Measurements from ENCODE around the gene SCN2B.

The SCN2B gene

DNA sequence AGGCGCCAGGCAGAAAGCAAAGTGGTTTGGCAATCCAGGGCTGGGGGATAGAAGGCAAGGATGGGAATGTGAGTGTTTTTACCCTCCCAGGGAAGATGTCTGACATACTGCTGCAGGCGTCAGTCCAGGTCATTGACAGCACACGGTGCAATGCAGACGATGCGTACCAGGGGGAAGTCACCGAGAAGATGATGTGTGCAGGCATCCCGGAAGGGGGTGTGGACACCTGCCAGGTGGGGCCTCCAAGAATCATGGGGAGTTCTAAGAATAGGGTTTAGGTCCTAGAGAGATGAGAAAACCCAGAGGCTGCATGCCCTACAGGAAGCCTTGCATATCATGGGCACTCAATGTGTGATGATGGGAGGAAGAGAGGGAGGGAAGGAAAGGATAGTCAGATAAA lies 61.4 kb downstream of the SCN2B start:
- Histone ChIP-seq H3K4me3 (ENCODE audit: low read depth in 1 of 2, low read length in 1 of 2) (no peak overlapping the region), H3K36me3 (no peaks in the 10 kb centered on the region), H3K9me3 (no peaks in the 10 kb centered on the region), H3K27me3 (peaks cover 8% of the 10 kb centered on the region), H3K4me1 (ENCODE audit: control insufficient read depth in 1 of 2, insufficient read depth in 1 of 2, low read depth in 1 of 2, low read length in 1 of 2) (no peaks in the 10 kb centered on the region), H3K27ac (no peak overlapping the region)
- TF ChIP-seq CTCF (IDR thresholded peaks at IDR 0.05): no peak

DNA sequence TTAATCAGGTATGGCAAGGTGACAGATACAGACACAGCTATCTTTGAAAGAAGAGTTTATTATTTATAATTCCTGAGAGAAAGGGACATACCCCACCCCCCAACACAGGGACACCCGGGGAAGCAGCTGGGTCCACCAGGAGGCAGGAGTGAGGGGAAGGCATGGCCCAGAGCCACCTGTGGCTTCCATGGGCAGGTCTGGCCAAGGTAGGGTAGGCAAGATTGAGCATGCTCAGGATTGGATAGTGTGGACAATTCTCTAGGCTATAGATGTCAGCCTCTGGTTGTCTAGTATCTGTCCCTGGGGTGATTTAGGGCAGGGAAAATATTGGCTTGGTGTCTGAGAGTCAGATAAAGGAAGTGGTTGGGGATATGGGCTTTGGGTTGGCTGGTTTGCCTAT lies 62.2 kb downstream of the SCN2B start:
- H3K4me3 ChIP-seq (ENCODE audit: low read depth in 1 of 2, low read length in 1 of 2): no peak overlapping the region
- H3K36me3 ChIP-seq: no peaks in the 10 kb centered on the region
- H3K9me3 ChIP-seq: no peaks in the 10 kb centered on the region
- peaks cover 8% of the 10 kb centered on the region for H3K27me3 ChIP-seq
- TF ChIP-seq CTCF (IDR thresholded peaks at IDR 0.05): no peak
- no peak overlapping the region for H3K27ac ChIP-seq
- no peaks in the 10 kb centered on the region for H3K4me1 ChIP-seq (ENCODE audit: control insufficient read depth in 1 of 2, insufficient read depth in 1 of 2, low read depth in 1 of 2, low read length in 1 of 2)

DNA sequence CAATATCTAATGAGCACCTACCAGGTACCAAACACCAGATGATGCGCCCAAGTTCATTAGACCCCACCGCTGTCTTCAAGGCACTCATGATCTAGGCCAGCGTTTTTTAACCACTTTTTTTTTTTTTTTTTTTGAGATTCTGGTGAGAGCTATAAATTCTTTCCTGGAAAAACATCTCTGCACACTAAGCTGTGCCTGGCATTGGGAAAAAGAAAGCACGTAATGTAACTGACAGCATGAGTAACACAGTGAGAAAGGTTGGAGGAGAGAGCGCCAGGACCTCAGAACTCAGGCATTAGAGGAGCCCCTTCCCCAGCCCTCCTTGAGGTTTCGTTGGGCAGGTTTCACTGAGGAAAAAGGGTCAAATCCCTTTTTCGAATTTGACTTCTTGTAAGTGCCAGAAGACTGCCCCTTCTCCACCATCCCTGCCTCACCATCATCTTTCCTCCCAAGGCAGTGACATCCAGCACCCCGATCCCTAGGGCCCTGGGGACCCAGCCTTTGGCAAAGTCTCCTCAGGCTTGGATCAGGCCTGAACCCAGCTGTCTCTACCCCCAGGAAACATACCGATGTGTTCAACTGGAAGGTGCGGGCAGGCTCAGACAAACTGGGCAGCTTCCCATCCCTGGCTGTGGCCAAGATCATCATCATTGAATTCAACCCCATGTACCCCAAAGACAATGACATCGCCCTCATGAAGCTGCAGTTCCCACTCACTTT lies 63.6 kb downstream of the SCN2B start:
- Histone ChIP-seq H3K27me3 (peaks cover 8% of the 10 kb centered on the region), H3K4me3 (ENCODE audit: low read depth in 1 of 2, low read length in 1 of 2) (no peak overlapping the region), H3K9me3 (no peaks in the 10 kb centered on the region), H3K36me3 (no peaks in the 10 kb centered on the region), H3K27ac (no peak overlapping the region), H3K4me1 (ENCODE audit: control insufficient read depth in 1 of 2, insufficient read depth in 1 of 2, low read depth in 1 of 2, low read length in 1 of 2) (no peaks in the 10 kb centered on the region)
- no peak for TF ChIP-seq CTCF (IDR thresholded peaks at IDR 0.05)

Measured in neutrophil (primary cell).